Measurements from ENCODE around the gene ZNF277.
"Not testable (repeated sequence)": the region's sequence is repeated elsewhere in the genome, so short reads cannot be mapped to it uniquely, and the experiment has no call there.

The ZNF277 gene

DNA sequence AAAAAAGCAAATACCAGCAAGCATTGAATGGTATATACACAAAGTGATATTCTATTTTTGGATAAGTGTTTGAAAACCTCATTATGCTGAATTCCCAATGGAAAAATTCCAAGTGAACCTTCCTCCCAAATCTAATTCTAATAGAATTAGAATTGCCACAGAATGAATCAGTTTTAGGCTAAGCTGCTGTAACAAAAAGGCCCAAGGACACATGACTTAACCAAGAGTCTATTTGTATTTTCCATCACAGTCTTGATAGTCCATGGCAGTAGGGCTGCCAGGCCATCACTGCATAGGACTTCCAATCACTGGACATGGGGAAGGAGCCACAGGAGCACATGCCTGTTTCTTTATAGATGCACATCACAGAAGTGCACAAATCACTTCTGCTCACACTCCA lies 152.6 kb downstream of the ZNF277 start:
- no peak for DNase-seq

DNA sequence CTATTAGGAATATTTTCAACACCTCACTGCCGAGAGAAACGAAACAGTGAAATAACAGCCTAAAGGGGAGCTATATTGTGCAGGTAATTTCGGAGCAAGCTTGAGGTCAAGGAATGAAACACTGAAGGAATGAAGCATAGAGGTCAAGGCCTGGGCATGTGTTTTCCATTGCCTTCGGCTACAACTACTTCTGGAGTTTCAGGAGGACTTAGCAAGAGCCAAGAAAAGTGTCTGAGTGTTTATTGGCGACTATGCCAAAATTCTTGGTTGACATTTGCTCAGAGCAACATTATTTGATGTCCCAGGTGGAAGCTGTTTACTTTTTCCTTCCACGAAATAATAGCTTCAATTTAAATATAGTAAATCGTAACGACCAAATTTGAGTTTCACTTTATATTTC lies 154.2 kb downstream of the ZNF277 start:
- no peak for DNase-seq

DNA sequence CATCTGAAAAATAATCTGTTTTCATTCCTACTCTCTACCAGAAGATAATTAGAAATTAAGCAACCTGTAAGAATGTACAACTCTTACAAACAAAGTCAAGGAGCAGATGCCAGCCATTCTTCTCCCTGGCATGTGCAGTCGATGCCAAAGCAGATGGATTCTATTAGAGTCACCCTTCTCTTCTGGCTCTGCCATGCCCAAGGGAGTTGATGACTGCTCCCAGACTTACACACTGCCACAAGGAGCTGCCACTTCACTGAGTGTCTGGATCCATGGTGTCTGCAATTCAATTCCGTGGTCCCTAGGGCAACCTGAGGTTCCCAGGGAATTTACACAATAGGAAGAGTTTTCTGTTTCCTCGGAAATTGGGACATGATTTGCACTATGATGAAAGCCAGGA lies 154.7 kb downstream of the ZNF277 start:
- no peak for DNase-seq

DNA sequence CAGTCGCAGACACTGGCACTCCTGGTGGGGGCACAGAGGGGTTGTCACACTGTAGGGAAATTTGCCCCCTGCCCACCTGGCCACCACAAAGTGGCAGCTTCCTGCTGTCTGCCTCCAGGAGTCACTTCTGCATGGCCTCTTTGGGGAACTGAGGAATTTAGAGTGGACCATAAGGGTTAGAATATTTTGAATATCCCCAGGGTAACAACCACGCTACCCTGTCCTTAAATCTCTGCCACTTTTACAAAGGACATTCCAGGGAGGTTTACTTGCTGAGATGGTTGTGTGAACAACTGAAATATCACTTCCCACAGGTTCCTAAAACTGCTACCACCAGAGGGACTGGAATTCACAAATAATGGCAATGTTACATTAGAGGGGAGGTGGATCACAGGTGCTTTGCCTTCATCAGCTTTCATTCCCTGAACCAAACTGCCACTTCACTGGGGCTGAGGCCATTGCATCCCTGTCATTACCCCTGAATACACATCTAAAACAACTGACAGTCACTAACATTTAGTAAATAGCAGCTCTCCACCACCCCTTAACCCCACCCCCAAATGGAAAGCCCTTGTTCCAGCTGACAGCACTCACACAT lies 155.7 kb downstream of the ZNF277 start:
- DNase-seq, result peak; percentile 76 to 86

DNA sequence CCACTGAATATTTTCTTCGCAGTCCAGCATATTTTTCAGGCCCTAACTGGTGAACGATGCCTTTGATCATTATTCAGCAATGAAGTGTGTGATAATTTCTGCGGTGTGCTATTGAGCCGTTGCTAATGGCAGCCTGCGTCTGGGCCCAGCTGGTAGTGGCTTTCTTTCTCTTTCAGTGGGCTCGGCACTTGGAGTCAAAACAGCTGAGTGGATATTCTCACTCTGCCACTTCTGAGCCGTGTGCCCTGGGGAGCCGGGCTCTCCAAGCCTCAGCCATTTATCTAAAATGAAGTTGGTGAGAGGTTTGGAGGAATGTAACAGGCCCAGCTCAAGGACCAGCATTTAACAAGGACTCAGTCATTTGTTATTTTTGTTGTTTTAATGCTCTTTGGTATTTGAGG lies 156.2 kb downstream of the ZNF277 start:
- peak; percentile 79 to 86 for DNase-seq

DNA sequence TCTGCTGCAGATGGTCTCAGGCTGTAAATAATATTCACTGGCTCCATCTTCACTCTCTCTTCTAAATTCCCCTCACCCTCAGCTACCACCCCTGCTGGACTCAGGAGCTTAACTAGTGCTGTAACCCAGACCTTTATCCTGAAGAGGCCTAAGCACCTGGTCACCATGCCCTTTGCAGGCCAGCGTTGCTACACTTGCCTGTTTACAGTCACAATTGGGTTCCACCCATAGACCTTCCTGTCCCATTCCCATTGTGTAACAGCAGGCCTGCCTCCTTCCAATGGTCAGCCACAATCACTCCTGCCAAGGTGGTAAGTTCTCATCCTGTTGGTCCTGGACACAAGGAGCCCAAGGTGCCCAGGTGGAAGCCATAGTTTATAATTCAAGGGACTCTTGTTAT lies 157.9 kb downstream of the ZNF277 start:
- DNase-seq, result no peak

DNA sequence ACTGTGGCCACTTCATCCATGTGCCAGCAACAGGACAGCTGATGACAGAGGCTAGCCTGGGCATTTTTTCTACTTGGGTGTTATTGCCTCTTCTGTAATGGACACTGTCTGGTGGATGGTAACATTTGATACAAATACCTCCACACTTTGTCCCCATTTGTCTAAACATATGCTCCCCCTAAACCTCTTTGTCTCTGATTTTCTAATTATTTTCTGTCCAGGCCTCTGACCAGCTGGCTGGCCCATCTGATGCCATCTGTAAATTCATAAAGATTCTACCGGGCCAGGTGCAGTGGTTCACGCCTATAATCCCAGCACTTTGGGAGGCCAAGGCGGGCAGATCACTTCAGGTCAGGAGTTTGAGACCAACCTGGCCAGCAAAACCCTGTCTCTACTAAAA lies 159.1 kb downstream of the ZNF277 start:
- no peak for DNase-seq

DNA sequence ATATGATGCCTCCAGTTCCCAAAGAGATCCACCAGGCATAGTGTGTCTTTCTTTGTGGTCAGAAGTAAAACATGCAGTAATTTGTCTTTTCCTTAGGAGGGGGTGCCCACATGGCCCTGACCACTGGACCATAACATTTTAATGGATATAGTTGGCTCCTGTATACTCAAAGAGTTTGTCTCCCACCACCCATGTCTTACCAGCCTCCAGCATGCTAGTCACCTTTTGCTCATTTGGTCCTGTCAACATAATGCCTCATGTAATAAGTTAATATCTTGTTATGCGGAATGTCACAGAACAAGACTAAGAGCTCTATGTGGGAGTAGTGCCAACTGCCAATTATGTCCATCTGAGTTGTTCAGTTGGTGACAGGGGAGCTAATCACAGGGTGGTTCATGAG lies 160.4 kb downstream of the ZNF277 start:
- no peak for DNase-seq

DNA sequence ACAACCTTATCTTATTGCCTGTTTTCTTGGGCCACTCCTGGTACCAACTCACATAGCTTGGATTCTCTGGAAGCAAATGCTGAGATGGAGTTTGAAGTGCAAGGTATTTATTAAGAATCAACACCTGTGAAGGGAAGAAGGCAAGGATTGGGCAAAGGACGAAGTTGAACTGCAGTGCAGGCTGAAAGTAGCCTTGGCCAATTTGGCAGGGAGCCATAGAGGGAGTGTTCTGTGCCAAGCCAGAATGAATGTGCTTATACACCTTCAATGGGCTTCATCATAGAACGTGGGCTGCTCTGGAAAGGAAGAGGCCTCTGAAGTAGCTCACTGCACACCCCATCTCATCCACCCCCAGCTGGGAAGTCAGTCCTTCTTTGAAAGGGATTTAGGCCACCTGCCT lies 163.9 kb downstream of the ZNF277 start:
- peak in 1 of 2 experiments; percentile 22 for DNase-seq

DNA sequence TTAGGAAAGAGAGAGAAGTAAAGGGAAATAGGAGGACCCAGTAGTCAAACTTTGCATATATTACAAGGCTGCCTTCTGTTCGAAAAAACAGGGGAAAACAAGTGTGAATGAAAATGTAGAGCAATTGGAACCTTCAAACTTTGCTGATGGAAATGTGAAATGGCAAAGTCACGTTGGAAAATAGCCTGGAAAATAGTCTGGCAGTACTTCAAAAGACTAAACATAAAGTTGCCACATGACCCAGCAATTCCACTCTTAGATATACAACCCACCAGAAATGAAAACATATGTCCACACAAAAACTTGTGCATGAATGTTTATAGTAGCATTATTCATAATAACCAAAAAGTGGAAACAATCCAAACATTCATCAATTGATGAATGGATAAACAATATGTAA lies 165.2 kb downstream of the ZNF277 start:
- DNase-seq, result no peak

DNA sequence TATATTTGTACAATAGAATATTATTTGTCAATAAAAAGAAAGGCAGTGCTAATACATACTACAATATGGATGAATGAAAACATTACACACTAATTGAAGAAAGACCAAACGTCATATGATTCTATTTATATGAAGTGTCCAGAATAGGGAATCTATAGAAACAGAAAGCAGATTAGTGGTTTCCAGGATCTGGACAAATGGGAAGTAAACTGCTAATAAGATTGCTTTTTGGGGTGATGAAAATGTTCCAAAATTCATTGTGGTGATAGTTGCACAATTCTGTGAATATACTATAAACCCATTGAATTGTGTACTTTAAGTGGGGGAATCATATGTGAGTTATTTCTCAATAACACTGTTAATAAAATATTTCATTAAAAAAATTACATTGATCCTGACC lies 165.6 kb downstream of the ZNF277 start:
- DNase-seq, result no peak

DNA sequence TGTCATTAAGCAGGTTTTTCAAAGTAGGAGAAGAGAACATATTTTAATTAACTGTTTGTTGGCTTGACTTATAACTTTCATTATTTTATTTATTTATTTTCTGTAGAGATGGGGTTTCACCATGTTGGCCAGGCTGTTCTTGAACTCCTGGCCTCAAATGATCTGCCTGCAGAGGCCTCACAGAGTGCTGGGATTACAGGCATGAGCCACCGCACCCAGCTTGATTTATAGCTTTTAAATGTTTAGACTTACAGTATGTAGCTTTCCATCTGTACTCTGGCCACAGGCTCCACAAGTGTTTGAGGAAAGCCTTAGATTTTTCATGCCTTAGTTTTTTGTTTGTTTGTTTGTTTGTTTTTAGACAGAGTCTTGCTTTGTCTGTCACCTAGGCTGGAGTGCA lies 171.1 kb downstream of the ZNF277 start:
- no peak for DNase-seq

DNA sequence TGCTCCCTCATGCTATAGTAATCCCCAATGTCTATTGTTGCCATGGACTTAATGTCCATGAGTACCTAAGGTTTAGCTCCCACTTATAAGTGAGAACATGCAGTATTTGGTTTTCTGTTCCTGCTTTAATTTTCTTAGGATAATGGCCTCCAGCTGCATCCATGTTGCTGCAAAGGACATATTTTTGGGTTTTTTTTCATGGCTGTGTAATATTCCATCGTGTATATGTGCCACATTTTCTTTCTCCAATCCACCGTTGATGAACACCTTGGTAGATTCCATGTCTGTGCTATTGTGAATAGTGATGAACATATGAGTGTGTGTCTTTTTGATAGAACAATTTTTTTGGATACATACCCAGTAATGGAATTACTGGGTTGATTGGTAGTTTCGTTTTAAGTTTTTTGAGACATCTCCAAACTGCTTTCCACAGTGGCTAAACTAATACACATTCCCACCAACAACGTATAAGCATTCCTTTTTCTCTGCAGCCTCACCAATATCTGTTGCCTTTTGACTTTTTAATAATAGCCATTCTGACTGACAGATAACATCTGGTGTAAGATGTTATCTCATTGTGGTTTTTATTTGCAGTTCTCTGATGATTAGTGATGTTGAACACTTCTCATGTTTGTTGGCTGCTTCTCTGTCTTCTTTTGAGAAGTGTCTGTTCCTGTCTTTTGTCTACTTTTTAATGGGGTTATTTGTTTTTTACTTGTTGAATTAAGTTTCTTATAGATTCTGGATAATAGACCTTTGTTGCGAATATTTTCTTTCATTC lies 175.0 kb downstream of the ZNF277 start:
- no peak for DNase-seq

DNA sequence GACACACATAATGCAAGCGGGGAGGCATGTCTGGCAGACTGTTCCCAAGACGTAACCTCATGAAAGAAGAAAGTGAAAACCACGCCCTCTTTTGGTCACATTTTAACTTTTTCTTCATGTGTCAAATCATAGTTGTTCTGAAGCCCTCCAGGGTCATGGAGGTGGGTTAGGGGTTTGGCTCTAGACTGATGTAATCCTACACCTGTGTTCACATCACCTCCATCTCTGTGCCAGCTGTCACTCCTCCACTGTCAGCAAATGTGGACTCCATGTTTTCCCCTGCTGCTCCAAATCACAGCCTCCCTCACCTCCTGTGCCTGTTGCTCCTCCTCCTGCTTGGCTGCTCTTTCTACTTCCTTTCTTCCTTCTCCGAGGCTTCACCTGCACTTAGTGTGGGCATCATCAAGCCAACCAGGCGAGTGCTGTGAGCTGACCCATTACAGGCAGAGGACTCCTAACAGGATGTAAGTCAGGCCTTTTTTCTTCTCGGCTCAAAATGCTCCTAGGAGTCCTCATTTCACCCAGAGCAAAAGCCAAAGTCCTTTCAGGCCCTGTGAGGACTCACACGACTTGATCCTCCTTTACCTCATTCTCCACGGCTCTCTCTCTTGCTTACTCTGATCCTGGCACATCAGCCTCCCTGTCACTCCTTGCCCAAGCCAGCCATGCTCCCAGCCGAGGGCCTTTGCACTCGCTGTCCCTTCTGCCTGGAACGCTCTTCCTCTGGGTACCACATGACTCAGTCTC lies 177.3 kb downstream of the ZNF277 start:
- DNase-seq, result peak in 1 of 2 experiments; percentile 3

DNA sequence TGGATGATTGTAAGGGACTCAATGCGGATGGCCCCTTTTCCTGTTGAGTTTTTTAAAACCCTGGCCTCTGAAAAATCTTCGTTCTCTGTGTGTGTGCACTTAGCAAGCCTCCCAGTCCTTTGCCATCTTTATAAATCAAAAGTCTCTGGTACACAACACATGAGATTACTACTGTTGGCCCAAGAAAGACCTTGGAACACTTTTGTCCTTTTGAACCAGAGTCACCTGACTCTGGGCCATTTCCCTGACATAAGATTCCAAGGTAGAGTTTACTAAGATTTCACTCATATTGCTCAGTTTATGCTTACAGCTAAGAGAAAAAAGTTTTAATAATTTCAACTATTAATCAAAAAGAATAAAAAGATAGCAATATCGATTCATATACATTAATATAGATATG lies 179.0 kb downstream of the ZNF277 start:
- no peak for DNase-seq

DNA sequence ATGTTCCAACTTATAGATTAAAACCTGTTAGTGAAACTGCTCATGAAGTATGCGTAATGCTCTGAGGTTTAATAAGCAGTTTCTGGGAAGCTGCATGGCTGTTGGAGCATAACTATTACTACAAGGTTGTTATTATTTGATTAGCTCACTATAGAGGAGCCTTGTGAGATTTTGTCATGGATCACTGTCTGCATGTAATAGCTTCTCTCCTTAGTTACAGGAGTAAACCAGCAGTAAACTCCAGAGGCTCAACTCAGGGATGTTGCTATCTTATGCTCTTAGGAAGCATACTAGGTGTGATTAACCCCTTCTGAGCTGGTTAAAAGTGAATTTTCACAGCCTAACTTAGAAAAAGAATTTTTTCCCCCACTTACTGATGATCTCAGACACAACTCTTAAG lies 180.1 kb downstream of the ZNF277 start:
- no peak for DNase-seq

DNA sequence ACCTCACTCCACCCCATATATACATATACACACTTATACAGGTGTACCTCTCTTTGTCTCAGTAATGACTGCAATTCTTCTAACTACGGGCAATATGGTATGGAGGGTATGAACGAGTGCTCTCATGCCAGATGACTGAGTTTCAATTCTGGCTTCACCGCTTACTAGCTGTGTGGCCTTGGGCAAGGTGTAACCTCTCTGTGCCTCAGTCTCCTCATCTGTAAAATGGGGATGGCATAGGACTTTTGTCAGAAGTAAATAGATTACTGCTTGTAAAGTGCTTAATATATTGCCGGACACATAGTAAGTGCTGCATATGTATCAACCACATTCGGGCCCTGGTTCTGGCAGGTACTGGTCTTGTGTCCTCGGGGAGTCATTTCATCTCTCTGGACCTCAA lies 183.7 kb downstream of the ZNF277 start:
- DNase-seq, result no peak

DNA sequence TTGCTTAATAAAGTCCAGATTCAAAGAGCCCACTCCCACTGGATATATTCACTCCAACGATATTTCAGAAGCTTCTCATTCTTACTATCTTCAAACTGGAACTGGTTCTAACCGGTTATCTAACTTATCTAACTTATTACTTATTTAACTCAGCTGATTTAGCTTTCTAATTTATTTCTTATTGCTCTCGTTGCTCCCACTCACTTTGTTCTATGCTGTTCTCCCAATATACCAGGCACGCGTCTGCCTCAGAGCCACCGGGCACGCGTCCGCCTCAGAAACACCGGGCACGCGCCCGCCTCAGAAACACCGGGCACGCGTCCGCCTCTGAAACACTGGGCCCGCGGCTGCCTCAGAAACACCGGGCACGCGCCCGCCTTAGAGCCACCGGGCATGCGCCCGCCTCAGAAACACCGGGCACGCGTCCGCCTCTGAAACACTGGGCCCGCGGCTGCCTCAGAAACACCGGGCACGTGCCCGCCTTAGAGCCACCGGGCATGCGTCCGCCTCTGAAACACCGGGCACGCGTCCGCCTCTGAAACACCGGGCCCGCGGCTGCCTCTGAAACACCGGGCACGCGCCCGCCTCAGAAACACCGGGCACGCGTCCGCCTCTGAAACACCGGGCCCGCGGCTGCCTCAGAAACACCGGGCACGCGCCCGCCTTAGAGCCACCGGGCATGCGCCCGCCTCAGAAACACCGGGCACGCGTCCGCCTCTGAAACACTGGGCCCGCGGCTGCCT lies 184.8 kb downstream of the ZNF277 start:
- DNase-seq, result not testable (repeated sequence)

DNA sequence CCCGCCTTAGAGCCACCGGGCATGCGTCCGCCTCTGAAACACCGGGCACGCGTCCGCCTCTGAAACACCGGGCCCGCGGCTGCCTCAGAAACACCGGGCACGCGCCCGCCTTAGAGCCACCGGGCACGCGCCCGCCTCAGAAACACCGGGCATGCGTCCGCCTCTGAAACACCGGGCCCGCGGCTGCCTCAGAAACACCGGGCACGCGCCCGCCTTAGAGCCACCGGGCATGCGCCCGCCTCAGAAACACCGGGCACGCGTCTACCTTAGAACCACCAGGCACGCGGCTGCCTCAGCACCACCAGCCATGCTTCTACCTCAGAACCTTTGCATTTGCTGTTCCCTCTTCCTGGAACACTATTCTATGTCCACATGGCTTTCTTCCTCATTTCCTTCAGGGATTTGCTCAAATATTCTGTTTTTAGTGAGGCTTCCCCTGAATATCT lies 185.4 kb downstream of the ZNF277 start:
- peak in 1 of 2 experiments; percentile 46 for DNase-seq

Measured in NCI-H187 (cell line).